ENCODE measurements around the gene LCNL1. TPM values are rescaled to one million over a fixed set of nuclear protein-coding genes. Genes with fewer than 3 reads are reported as not detected.

The LCNL1 gene
- total RNA-seq, 4 donors from 2014 or later, result 0.19 TPM; not detected in 3

DNA sequence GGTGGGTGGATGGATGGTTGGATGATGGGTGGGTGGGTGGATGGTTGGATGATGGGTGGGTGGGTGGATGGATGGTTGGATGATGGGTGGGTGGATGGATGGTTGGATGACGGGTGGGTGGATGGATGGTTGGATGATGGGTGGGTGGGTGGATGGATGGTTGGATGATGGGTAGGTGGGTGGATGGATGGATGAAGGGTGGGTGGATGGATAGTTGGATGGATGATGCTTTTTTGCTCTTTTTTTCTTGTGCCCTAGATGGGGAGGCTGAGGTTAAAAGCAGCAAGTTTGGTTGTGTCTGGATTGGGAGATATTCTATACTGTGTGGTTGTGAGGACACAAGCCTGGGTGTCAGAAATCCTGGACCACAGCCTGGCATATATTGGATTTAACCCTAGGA lies 25.3 kb upstream of the LCNL1 start:
- no peak for DNase-seq
- Histone ChIP-seq H3K27me3 (no peaks in the 10 kb centered on the region), H3K4me1 (peaks cover 8 to 16% (median 10%) of the 10 kb centered on the region in 3 donors), H3K4me3 (no peak overlapping the region), H3K27ac (no peak overlapping the region), H3K36me3 (no peaks in the 10 kb centered on the region), H3K9me3 (no peaks in the 10 kb centered on the region)
- WGBS, 2 donors, result 85 to 89% methylated on average over 1 of the region's 1 CpG
- intact Hi-C loops (cut with DNase I), result no loop called here
- TF ChIP-seq, protein P1, sequence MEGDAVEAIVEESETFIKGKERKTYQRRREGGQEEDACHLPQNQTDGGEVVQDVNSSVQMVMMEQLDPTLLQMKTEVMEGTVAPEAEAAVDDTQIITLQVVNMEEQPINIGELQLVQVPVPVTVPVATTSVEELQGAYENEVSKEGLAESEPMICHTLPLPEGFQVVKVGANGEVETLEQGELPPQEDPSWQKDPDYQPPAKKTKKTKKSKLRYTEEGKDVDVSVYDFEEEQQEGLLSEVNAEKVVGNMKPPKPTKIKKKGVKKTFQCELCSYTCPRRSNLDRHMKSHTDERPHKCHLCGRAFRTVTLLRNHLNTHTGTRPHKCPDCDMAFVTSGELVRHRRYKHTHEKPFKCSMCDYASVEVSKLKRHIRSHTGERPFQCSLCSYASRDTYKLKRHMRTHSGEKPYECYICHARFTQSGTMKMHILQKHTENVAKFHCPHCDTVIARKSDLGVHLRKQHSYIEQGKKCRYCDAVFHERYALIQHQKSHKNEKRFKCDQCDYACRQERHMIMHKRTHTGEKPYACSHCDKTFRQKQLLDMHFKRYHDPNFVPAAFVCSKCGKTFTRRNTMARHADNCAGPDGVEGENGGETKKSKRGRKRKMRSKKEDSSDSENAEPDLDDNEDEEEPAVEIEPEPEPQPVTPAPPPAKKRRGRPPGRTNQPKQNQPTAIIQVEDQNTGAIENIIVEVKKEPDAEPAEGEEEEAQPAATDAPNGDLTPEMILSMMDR (IDR thresholded peaks at IDR 0.05), result no peak
- no peak for TF ChIP-seq POLR2A (IDR thresholded peaks at IDR 0.05)

DNA sequence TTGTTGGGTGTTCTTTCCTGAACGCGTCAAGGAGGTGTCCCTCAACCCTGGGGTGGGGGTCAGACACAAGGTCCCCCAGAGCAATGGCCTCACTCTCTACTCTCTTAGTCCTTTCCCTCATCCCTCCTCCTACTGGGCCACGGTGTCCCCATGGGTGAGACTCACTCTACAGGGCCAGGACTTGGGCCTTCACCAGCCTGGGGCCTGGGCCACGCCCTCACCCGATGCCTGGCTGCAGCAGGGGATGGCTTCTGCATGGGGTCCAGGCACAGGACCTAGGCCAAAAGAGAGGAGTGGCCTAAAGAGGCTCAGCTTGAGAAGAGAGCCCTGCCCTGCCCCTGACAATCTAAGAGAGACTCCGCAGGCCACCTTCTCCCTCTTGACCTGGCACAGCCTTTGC lies 24.9 kb upstream of the LCNL1 start:
- Histone ChIP-seq H3K4me1 (peaks cover 8 to 16% (median 10%) of the 10 kb centered on the region in 3 donors), H3K36me3 (no peaks in the 10 kb centered on the region), H3K9me3 (no peaks in the 10 kb centered on the region), H3K27me3 (no peaks in the 10 kb centered on the region), H3K27ac (no peak overlapping the region), H3K4me3 (no peak overlapping the region)
- TF ChIP-seq, protein P1 (IDR thresholded peaks at IDR 0.05), result no peak
- TF ChIP-seq POLR2A (IDR thresholded peaks at IDR 0.05), result no peak
- WGBS, 2 donors, result 81 to 100% methylated on average over 3 to 4 of the region's 6 CpGs
- intact Hi-C loops (cut with DNase I), result no loop called here
- DNase-seq, result no peak

DNA sequence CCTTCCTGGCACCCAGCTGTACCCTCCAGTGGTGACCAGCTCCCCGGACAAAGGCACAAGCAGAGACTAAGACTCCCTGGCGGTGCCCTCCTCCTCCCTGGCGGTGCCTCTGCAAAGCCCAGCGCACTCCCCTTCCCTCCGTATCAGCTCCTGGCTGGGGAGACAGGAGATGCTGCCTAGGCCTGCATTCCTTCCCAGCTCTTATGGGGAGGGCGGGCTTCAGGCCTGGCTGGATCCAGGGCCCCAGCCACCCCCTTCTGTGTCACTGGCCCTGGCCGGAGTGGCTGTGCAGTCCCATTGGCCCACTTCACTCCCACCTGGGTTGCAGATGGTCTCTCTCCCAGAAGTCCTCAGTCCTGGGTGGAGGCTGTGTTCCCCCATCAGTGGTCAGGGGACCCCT lies 24.3 kb upstream of the LCNL1 start:
- no peak for DNase-seq
- H3K4me3 ChIP-seq, result no peak overlapping the region
- H3K4me1 ChIP-seq, result peaks cover 8 to 19% (median 10%) of the 10 kb centered on the region in 3 donors
- intact Hi-C loops (cut with DNase I), result no loop called here
- no peak overlapping the region for H3K27ac ChIP-seq
- H3K27me3 ChIP-seq, result no peaks in the 10 kb centered on the region
- TF ChIP-seq POLR2A (IDR thresholded peaks at IDR 0.05), result no peak
- TF ChIP-seq, protein P1 (IDR thresholded peaks at IDR 0.05), result no peak
- no peaks in the 10 kb centered on the region for H3K9me3 ChIP-seq
- H3K36me3 ChIP-seq, result no peaks in the 10 kb centered on the region
- WGBS, 2 donors, result 98% methylated on average over 5 of the region's 7 CpGs; no CpG with 5 or more reads in 1 of the 2 donors

DNA sequence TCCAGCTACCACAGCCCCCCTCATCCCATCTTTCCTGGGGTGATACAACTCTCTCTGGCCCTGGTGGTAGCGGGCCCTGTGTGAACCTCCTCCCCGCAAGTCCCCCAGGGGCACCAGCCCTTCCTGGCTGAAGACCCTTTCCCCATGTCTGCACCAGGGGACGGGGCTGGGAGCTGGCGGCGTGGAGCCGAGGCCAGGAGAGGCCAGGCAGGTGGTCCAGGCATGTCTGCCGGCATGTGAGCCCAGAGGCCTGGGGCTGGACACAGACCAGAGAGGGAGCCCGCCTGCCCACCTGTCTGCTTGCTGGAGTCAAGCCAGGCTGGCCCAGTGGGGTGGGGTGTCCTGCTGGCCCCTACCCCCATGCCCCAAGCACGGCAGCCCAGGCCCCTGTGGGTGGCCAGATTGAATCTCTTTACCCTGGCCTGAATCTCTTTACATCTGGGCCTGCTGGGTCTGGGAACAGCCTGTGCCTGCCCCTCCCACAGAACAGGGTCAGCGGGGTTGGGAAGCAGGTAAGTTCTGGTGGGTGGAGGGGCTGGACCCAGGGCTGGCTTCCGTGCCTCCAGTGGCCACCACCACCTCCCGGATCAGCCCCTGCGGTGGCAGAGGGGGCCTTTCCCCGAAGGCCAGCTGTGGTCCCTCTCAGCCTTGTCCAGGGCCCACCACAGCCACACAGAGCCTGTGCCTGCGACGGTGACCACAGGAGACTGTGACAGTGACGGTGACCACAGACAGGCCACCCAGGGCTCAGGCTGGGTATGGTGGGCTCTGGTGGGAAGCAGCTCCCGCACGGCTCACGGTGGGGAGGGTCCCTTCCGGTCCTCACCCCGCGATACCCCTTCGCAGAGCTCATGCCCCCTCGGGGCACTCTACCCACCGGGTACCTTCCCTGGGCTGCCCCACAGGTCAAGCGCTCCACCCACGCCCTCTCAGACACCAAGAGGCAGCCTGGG lies 23.6 kb upstream of the LCNL1 start:
- H3K4me3 ChIP-seq, result no peak overlapping the region
- DNase-seq, result no peak
- H3K9me3 ChIP-seq, result no peaks in the 10 kb centered on the region
- no peaks in the 10 kb centered on the region for H3K27me3 ChIP-seq
- WGBS, 2 donors, result 95 to 100% methylated on average over 1 to 15 of the region's 28 CpGs
- no peaks in the 10 kb centered on the region for H3K36me3 ChIP-seq
- intact Hi-C loops (cut with DNase I), result no loop called here
- TF ChIP-seq, protein P1 (IDR thresholded peaks at IDR 0.05), result no peak
- TF ChIP-seq POLR2A (IDR thresholded peaks at IDR 0.05), result no peak
- H3K27ac ChIP-seq, result peak overlapping the region in 1 of 4 donors; percentile 9
- H3K4me1 ChIP-seq, result peaks cover 12 to 26% (median 12%) of the 10 kb centered on the region in 3 donors

DNA sequence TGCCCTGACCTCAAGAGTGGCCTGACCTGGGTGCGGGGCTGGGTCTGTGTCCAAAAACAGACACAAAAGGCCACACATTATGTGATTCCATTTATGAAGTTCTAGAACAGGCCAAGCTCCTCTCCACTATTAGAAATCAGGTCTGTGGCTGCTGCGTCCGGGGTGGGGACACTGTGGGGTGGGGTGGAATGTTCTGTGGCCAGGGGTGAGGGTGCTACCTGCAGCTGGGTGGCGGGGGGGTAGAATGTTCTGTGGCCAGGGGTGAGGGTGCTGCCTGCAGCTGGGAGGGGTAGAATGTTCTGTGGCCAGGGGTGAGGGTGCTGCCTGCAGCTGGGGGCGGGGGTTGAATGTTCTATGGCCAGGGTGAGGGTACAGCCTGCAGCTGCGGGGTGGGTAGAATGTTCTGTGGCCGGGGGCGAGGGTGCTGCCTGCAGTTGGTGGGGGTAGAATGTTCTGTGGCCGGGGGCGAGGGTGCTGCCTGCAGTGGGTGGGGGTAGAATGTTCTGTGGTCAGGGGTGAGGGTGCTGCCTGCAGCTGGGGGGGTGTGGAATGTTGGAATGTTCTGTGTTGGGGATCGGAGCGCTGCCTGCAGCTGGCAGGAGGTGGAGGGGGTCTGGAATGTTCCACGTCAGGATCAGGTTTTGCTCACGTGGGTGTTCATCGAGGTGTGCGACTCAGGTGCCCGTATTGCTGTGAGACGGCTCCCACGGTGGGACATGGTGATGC lies 22.4 kb upstream of the LCNL1 start:
- Histone ChIP-seq H3K9me3 (no peaks in the 10 kb centered on the region), H3K4me1 (peaks cover 18 to 37% (median 19%) of the 10 kb centered on the region in 3 donors), H3K36me3 (no peaks in the 10 kb centered on the region), H3K27me3 (no peaks in the 10 kb centered on the region), H3K27ac (no peak overlapping the region), H3K4me3 (no peak overlapping the region)
- no peak for DNase-seq
- TF ChIP-seq, protein P1 (IDR thresholded peaks at IDR 0.05), result no peak
- no peak for TF ChIP-seq POLR2A (IDR thresholded peaks at IDR 0.05)
- WGBS, 2 donors, result 77 to 100% methylated on average over 6 to 14 of the region's 19 CpGs
- intact Hi-C loops (cut with DNase I), result no loop called here
